Ovary (tissue), 9 donors: ENCODE measurements around the gene SETDB2. TPM values are rescaled to one million over a fixed set of nuclear protein-coding genes. Genes with fewer than 3 reads are reported as not detected.
"Not testable (repeated sequence)": the region's sequence is repeated elsewhere in the genome, so short reads cannot be mapped to it uniquely, and the experiment has no call there.

ENCODE experiments used
- DNase-seq, 5 donors: peaks; one replicate each; pipeline ENCODE4 v3.0.0-alpha.2; 2019 to 2020
- H3K27ac ChIP-seq, 2 donors: fragments of 200-600 bp; one replicate each; pipeline versions ENCODE4 v1.5.1 to v1.8.0; 2019 to 2022
- H3K27me3 ChIP-seq: fragments of 200-600 bp; one replicate; pipeline ENCODE4 v1.8.0; 2022
- H3K36me3 ChIP-seq: fragments of 200-600 bp; sonication (generic); one replicate; pipeline ENCODE4 v1.5.1; 2019
- H3K4me1 ChIP-seq: one replicate; pipeline ENCODE4 v1.8.1; 2013; ENCODE audit warnings: mild to moderate bottlenecking, moderate library complexity; ENCODE audit not compliant: insufficient read depth
- H3K4me3 ChIP-seq: fragments of 200-600 bp; sonication (generic); one replicate; pipeline ENCODE4 v1.5.1; 2017
- H3K9me3 ChIP-seq, 2 donors: fragments of 200-600 bp in 1 of 2; sonication (generic) in 1 of 2; one replicate each; pipeline versions ENCODE4 v1.5.1 to v1.8.1; 2013 to 2019; ENCODE audit warnings: mild to moderate bottlenecking in 1 of 2, moderate library complexity in 1 of 2
- EP300 ChIP-seq: sonication (generic); formaldehyde crosslinking; IDR thresholded peaks from one replicate; pipeline ENCODE4 v1.6.1; 2017; ENCODE audit warnings: antibody characterized with exemption
- POLR2A ChIP-seq: fragments of 450-650 bp; IDR thresholded peaks from one replicate; pipeline ENCODE4 v1.6.1; 2017; ENCODE audit warnings: antibody characterized with exemption, mild to moderate bottlenecking, moderate library complexity
- WGBS, 3 donors: extraction: QIAGEN DNeasy Blood & Tissue Kit in 1 of 3; methylation state at CpG; one replicate each; pipeline versions ENCODE4 v1.1.5 to v1.1.7; 2013 to 2017; 5-methylcytosine and 5-hydroxymethylcytosine counted together
- intact Hi-C, 4 donors: fragments of 100-400 bp; cut with DNase I; formaldehyde crosslinking; loops; one replicate each; pipeline versions ENCODE4 v1.11.0 to v1.15.1; 2022 to 2023
- polyA plus RNA-seq, 2 donors: library from polyadenylated mRNA; stranded (reverse); fragments of 200-250 nt in 1 of 2; fragments of 350-450 nt in 1 of 2; fragmentation: Illumina TruSeq in 1 of 2; extraction: RNeasy Lipid Tissue Mini Kit (QIAGEN cat#74804) in 1 of 2; gene quantifications; one replicate each; pipeline ENCODE4 v1.2.3, GENCODE V29; 2013 to 2014
- total RNA-seq, 7 donors: library from RNA; depleted of rRNA in 2 of 7; stranded (reverse); fragments of >200 nt in 2 of 7; fragmentation: NEBNext Ultra II Directional in 3 of 7; extraction: Animal tissue kit (Norgen Biotek cat#: 25700) in 3 of 7; gene quantifications; one replicate each; pipeline versions ENCODE4 v1.1.0 to v1.2.4, GENCODE V29; 2016 to 2023
- TF ChIP-seq, protein P1 (sequence below), 3 donors: fragments of 450-650 bp in 2 of 3; fragments of 200-600 bp in 1 of 3; IDR thresholded peaks; one replicate each; pipeline versions ENCODE4 v1.5.1 to v1.8.0; 2016 to 2022; ENCODE audit warnings: antibody characterized with exemption in 3 of 3, mild to moderate bottlenecking in 1 of 3
- donor health status: DM: no; HTN: no; CAD: no; lungs with moderate emphysema.
- donor health status: DM: no; HTN: no; CAD: no.
- donor health status: Bipolar disorder and iron deficiency.
- donor health status: DM: yes; HTN: yes; CAD: no.
- donor health status: DM: no; HTN: no; CAD: no.
- donor health status: DM: yes; HTN: yes; CAD: no.

SETDB2 gene
- total and polyA plus RNA-seq, 9 donors: 6.6 to 21.6 (median 16.9) TPM

DNA sequence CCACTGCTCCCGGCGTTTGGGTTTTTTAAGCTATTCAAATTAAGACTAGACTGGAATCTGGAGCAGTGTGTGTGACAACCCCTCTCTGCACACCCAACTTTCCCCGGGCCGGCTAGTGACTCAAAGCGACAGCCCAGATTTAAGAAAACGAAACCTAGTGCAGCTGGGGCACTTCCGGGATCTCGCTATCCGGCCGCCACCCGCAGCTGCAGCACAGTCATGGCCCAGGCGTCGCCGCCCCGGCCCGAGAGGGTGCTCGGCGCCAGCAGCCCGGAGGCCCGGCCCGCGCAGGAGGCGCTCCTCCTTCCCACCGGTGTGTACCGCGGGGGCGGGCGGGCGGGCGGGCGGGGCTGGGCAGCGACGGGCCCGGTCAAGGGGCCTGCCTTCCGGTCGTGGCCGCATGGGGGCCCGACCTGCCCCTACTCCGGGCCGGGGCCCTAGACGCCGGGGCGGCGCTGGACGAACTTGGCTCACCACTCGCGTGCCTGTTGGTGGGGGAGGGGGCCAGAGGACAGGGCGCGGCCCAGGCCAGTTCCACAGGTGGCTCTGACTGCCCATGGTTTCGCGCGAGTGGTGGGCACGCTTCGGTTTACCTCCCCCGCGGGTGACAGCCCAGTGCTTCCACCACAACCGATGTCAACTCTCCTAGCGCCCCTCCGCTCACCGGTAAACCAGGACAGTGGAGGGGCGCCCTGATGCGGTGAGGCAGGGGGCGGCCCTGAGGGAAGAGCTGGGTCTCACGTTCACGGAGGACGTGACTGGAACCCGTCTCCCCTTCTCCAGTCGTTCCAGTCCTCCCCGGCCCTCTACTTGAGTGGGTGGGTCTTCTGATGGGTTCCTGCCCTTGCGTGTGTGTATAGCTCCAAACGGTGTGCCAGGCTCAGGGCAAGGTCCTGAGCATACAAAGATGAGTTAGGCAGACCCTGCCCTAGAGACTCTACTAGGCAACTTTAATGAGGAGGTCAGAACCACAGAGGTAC is 52.0 kb downstream of the SETDB2 start, which contains the start of gene PHF11:
Gene PHF11 (plus strand): TSS at position 171 of the 980 bp plus-strand sequence. CDS start 49 bp downstream, at position 220.
- WGBS, 3 donors: 7 to 26% (median 10%) methylated on average over 15 to 71 of the region's 71 CpGs
- H3K4me3 ChIP-seq: peak within 1 kb of the TSS; percentile 42
- H3K4me1 ChIP-seq: no peaks in the 10 kb centered on the region
- intact Hi-C loops: no loop called here
- peak within 1 kb of the TSS; percentile 90 to 97 for H3K27ac ChIP-seq
- no peaks in the 10 kb centered on the region for H3K9me3 ChIP-seq
- no peaks in the 10 kb centered on the region for H3K27me3 ChIP-seq
- TF ChIP-seq, protein P1, sequence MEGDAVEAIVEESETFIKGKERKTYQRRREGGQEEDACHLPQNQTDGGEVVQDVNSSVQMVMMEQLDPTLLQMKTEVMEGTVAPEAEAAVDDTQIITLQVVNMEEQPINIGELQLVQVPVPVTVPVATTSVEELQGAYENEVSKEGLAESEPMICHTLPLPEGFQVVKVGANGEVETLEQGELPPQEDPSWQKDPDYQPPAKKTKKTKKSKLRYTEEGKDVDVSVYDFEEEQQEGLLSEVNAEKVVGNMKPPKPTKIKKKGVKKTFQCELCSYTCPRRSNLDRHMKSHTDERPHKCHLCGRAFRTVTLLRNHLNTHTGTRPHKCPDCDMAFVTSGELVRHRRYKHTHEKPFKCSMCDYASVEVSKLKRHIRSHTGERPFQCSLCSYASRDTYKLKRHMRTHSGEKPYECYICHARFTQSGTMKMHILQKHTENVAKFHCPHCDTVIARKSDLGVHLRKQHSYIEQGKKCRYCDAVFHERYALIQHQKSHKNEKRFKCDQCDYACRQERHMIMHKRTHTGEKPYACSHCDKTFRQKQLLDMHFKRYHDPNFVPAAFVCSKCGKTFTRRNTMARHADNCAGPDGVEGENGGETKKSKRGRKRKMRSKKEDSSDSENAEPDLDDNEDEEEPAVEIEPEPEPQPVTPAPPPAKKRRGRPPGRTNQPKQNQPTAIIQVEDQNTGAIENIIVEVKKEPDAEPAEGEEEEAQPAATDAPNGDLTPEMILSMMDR (IDR thresholded peaks at IDR 0.05): peak in 1 of 3 donors; percentile 16
- TF ChIP-seq POLR2A (no peak), EP300 (no peak)
- DNase-seq: peak; percentile 71 to 79 (median 72)
- no peaks in the 10 kb centered on the region for H3K36me3 ChIP-seq

DNA sequence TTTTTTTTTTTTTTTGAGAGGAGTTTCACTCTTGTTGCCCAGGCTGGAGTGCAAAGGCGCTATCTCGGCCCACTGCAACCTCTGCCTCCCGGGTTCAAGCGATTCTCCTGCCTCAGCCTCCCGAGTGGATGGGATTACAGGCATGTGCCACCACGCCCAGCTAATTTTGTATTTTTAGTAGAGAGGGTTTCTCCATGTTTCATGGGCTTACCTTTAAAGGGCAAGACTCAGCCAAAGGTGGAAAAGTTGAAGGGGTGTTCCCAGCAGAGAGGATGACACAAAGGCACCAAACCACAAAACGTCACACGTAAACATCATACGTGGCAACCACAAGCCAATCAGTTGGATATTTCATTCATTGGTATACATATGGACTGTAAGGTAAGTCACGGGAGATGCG is 52.8 kb downstream of the SETDB2 start:
- H3K4me1 ChIP-seq, H3K4me3 ChIP-seq, intact Hi-C loops, H3K27me3 ChIP-seq, DNase-seq, H3K9me3 ChIP-seq, H3K36me3 ChIP-seq: not testable (repeated sequence)
- peak overlapping the region in 1 of 2 donors; percentile 90 for H3K27ac ChIP-seq
- WGBS, 3 donors: 81 to 84% (median 82%) methylated on average over 11 of the region's 11 CpGs

DNA sequence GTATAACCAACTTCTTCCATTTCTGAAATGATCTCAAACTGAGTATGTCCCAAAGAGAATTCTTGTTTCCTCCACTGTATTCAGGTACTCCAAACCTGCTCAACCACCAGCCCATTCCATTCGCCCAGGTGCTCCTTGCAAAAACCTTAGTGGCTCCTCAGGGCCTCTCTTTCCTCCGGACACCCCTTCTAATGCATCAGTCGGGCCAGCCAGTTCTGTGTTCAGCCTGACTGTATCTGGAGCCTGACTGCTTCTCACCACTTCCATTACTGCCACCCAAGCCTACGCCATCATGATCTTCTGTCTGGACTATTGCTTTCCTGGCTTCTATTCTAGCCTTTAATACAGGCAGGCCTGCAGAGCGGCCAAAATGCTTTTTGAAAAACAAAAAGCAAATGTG is 53.2 kb downstream of the SETDB2 start:
- DNase-seq: no peak
- no peak overlapping the region for H3K4me3 ChIP-seq
- no peaks in the 10 kb centered on the region for H3K4me1 ChIP-seq
- H3K36me3 ChIP-seq: no peaks in the 10 kb centered on the region
- H3K9me3 ChIP-seq: no peaks in the 10 kb centered on the region
- WGBS, 3 donors: 79 to 90% (median 84%) methylated on average over 5 of the region's 5 CpGs
- intact Hi-C loops: no loop called here
- TF ChIP-seq POLR2A (no peak), EP300 (no peak)
- TF ChIP-seq, protein P1 (IDR thresholded peaks at IDR 0.05): no peak
- H3K27ac ChIP-seq: no peak overlapping the region
- no peaks in the 10 kb centered on the region for H3K27me3 ChIP-seq

DNA sequence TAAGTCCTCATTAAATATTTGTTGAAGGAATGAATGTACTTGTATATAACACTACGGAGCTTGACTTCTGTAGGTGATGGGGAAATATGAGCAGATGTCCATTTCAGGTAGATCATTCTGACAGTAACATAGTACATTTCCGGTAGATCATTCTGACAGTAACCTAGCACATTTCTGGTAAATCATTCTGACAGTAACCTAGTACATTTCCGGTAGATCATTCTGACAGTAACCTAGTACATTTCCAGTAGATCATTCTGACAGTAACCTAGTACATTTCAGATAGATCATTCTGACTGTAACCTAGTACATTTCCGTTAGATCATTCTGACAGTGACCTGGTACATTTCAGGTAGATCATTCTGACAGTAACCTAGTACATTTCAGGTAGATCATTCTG is 54.1 kb downstream of the SETDB2 start:
- WGBS, 3 donors: 76 to 91% (median 79%) methylated on average over 4 of the region's 4 CpGs
- H3K27me3 ChIP-seq: no peaks in the 10 kb centered on the region
- no peaks in the 10 kb centered on the region for H3K9me3 ChIP-seq
- no peaks in the 10 kb centered on the region for H3K36me3 ChIP-seq
- DNase-seq: no peak
- no peaks in the 10 kb centered on the region for H3K4me1 ChIP-seq
- H3K4me3 ChIP-seq: no peak overlapping the region
- no peak overlapping the region for H3K27ac ChIP-seq
- TF ChIP-seq POLR2A: no peak
- intact Hi-C loops: no loop called here

DNA sequence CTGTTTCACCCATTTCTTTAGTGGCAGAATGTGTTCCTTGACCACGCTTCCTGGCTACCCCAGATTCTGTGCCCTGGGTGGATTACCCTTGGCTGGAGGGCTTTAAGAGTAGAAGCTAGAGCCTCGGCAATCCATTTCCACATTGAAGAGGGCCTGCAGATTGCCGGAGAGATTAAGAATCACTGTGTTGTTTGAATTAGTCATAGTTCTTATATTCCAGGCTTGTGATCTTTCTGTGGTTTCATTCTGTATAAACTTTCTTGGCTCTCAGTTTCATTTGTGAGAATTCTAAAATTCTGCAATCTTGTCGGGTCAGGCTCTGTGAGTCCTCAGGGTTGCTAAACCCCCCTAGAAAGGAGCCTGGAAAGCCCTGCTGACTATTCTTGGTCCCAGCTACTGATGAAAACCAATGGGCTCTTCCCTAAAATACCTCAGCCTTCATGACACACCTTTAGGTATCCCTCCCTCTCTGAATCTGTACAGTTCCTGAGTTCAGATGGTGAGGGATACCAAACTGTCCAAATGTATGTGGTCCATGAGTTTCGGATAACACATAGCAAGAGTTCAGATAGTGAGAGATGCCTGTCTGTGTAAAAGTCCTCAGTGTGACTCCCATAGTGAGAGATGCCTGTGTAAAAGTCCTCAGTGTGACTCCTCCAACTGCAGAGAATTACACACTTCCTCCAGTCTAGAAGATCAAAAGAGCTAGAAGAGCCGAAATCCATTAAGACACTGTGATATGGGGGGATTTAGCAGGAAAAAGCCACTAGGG is 56.0 kb downstream of the SETDB2 start:
- WGBS, 3 donors: 71 to 83% (median 74%) methylated on average over 6 of the region's 6 CpGs
- Histone ChIP-seq H3K27ac (no peak overlapping the region), H3K36me3 (no peaks in the 10 kb centered on the region), H3K27me3 (no peaks in the 10 kb centered on the region), H3K4me3 (no peak overlapping the region), H3K4me1 (no peaks in the 10 kb centered on the region), H3K9me3 (no peaks in the 10 kb centered on the region)
- no peak for DNase-seq
- TF ChIP-seq POLR2A (no peak), EP300 (no peak)
- TF ChIP-seq, protein P1 (IDR thresholded peaks at IDR 0.05): no peak
- intact Hi-C loops: no loop called here
